Measurements from ENCODE around the gene CUL1. TPM values are rescaled to one million over a fixed set of nuclear protein-coding genes. Genes with fewer than 3 reads are reported as not detected.

CUL1 gene
- total and polyA plus RNA-seq, 5 donors, result 36.1 to 52.8 (median 52.4) TPM

DNA sequence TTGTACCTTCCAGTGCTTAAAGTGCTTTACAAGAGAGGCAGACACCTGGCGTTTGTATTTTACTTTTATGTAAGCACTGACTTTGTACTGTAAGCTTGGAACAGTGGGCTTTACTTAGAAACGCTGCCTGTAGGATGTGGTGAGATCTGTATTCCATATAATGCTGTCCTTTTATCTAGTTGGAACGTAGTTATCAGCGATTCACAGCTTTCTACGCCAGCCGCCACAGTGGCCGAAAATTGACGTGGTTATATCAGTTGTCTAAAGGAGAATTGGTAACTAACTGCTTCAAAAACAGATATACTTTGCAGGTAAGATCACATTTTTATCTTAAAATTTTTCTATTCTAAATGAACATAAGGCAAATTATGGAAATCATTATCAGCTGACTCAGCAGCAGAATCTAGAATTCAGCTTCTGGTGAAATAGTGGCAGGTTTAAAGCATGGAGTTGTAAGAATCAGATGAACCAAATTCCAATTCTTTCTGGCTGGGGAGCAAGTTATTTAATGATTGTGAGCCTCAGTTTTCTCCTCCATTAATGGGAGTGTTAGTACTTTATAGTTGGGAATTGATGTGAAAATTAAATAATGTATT lies 91.5 kb downstream of the CUL1 start:
- Histone ChIP-seq H3K4me3 (ENCODE audit: low read length) (no peak overlapping the region), H3K4me1 (ENCODE audit: control insufficient read depth, insufficient read depth, low read length) (peaks cover 3% of the 10 kb centered on the region), H3K27ac (ENCODE audit: low read length) (no peak overlapping the region), H3K9me3 (ENCODE audit: control insufficient read depth, low read length) (no peaks in the 10 kb centered on the region), H3K27me3 (ENCODE audit: control insufficient read depth, insufficient read depth) (no peaks in the 10 kb centered on the region)
- intact Hi-C loops (cut with DNase I), result no loop called here
- WGBS, result 78% methylated on average over 8 of the region's 8 CpGs
- no peak for DNase-seq
- ATAC-seq, result no peak

DNA sequence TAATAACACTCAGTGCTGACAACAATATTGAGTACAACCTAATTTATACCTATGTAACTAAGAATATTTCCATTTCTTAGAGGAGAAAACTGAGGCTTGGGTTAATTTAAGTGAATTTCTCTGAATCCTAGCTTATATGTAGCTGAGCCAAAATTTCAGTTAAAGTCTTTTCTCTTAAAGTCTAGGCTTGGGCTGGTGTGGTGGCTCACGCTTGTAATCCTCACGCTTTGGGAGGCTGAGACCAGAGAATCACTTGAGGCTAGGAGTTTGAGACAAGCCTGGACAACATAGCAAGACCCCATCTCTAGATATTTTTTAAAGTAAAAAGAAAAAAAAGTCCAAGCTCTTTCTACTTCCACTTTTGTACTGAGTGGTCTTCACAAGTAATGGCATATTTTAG lies 92.1 kb downstream of the CUL1 start:
- intact Hi-C loops (cut with DNase I), result no loop called here
- WGBS, result 95% methylated on average over 2 of the region's 2 CpGs
- DNase-seq, result no peak
- H3K27ac ChIP-seq (ENCODE audit: low read length), result no peak overlapping the region
- no peaks in the 10 kb centered on the region for H3K9me3 ChIP-seq (ENCODE audit: control insufficient read depth, low read length)
- H3K4me1 ChIP-seq (ENCODE audit: control insufficient read depth, insufficient read depth, low read length), result peaks cover 3% of the 10 kb centered on the region
- ATAC-seq, result no peak
- H3K27me3 ChIP-seq (ENCODE audit: control insufficient read depth, insufficient read depth), result no peaks in the 10 kb centered on the region
- H3K4me3 ChIP-seq (ENCODE audit: low read length), result no peak overlapping the region

DNA sequence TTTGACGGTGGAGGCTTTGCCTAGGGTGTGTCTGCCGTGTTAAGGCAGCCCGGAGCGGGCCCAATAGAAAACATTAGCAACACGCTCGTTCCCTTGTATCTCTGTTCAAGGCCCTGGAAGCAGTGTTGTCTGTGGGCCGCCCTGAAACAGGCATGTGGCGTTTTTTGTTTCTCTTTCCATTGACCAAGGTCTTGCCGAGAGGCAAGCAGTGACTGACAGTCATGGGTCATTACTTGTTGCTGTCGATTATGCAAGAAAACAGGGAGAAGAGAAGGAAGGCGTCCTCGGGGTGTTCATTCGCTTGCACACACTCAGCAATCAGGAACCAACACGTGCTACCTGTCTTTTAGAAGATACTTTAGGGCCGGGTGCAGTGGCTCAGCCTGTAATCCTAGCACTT lies 92.8 kb downstream of the CUL1 start:
- ATAC-seq, result no peak
- intact Hi-C loops (cut with DNase I), result no loop called here
- Histone ChIP-seq H3K4me1 (ENCODE audit: control insufficient read depth, insufficient read depth, low read length) (peaks cover 3% of the 10 kb centered on the region), H3K27ac (ENCODE audit: low read length) (no peak overlapping the region), H3K27me3 (ENCODE audit: control insufficient read depth, insufficient read depth) (no peaks in the 10 kb centered on the region), H3K4me3 (ENCODE audit: low read length) (no peak overlapping the region), H3K9me3 (ENCODE audit: control insufficient read depth, low read length) (no peaks in the 10 kb centered on the region)
- no peak for DNase-seq
- WGBS, result 93% methylated on average over 15 of the region's 15 CpGs

DNA sequence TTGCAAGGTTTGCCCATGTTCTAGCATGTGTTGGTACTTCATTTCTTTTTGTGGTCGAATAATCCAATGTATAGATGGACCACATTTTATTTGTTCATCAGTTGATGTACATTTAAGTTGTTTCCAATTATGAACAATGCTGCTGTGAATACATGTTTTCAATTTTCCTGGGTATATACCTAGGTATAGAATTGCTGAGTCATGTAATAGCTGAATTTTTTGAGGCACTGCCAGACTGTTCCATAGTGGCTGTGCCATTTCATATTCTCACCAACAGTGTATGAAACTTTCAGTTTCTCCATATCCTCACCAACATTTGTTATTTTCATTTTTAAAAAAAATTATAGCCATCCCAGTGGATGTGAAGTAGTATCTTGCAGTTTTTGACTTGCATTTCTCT lies 94.9 kb downstream of the CUL1 start:
- WGBS, result 97% methylated on average over 1 of the region's 1 CpG
- ATAC-seq (no peak), DNase-seq (no peak)
- intact Hi-C loops (cut with DNase I), result no loop called here
- Histone ChIP-seq H3K27ac (ENCODE audit: low read length) (no peak overlapping the region), H3K9me3 (ENCODE audit: control insufficient read depth, low read length) (no peaks in the 10 kb centered on the region), H3K27me3 (ENCODE audit: control insufficient read depth, insufficient read depth) (no peaks in the 10 kb centered on the region), H3K4me3 (ENCODE audit: low read length) (no peak overlapping the region), H3K4me1 (ENCODE audit: control insufficient read depth, insufficient read depth, low read length) (peaks cover 3% of the 10 kb centered on the region)

DNA sequence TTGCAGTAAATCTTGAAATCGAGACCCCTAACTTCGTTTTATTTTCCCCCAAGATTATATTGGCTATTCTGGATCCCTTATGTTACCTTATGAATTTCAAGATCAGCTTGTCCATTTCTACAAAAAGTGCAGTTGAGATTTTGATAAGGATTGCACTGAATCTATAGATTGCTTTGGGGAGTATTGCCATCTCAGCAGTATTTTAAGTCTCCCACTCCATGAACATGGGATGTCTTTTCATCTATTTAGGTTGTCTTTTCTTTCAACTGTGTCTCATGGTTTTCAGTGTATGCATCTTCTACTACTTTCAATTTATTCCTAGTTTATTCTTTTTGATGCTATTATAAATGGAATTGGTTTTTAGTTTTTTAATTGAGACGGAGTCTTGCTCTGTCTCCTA lies 95.8 kb downstream of the CUL1 start:
- WGBS, result 98% methylated on average over 3 of the region's 3 CpGs
- Histone ChIP-seq H3K4me1 (ENCODE audit: control insufficient read depth, insufficient read depth, low read length) (peaks cover 3% of the 10 kb centered on the region), H3K4me3 (ENCODE audit: low read length) (no peak overlapping the region), H3K9me3 (ENCODE audit: control insufficient read depth, low read length) (no peaks in the 10 kb centered on the region), H3K27ac (ENCODE audit: low read length) (no peak overlapping the region), H3K27me3 (ENCODE audit: control insufficient read depth, insufficient read depth) (no peaks in the 10 kb centered on the region)
- ATAC-seq (no peak), DNase-seq (no peak)
- intact Hi-C loops (cut with DNase I), result no loop called here

DNA sequence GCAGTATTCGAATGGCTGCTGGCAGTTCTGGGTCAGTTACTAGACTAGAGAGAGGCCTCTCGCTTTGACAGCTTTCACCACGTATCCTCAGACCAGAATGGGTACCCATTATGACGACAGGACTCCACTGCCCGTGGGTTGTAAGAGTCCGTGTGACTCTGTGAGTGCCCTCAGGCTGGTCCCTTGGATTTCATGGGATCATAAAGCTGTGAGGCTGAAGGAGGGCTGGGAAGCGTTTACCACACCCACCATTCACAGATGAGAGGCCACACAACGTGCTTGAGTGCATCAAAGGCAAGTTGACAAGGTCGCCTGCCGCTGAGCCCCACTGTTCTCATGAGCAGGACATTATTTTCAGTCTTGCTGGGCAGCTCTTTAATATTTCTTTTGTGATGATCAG lies 98.1 kb downstream of the CUL1 start:
- Histone ChIP-seq H3K9me3 (ENCODE audit: control insufficient read depth, low read length) (no peaks in the 10 kb centered on the region), H3K27me3 (ENCODE audit: control insufficient read depth, insufficient read depth) (no peaks in the 10 kb centered on the region), H3K27ac (ENCODE audit: low read length) (no peak overlapping the region), H3K4me3 (ENCODE audit: low read length) (no peak overlapping the region), H3K4me1 (ENCODE audit: control insufficient read depth, insufficient read depth, low read length) (no peaks in the 10 kb centered on the region)
- WGBS, result 83% methylated on average over 10 of the region's 10 CpGs
- intact Hi-C loops (cut with DNase I), result no loop called here
- ATAC-seq, result no peak
- no peak for DNase-seq

DNA sequence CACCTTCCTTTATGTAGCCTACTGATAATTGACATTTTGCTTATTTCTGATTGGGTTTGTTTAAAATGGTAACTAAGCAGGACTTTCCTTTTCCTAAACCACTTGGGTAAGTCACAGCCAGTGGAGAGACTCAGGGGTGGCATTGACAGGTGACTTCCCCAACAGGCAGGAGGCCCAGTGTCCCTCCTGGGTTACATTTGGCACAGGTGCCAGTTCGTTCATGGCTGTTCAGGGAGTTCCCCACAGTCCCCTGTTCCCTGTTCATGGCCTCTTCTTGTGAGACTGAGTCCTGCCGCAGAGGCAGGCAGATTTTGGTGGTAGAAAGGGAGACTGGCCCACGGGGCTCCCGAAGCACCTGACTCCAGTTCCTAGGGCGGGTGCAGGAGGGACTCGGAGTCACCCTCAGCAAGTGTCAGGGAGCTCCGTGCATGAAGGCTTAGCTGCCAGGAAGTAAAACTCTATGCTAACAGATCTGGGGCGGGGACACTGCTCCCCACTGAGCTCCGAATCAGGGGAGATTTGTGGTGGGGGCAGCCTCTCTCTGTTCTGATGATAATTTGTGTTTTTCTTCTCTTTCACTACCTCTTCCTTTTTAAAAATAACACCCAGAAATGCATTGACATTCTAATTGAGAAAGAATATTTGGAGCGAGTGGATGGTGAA lies 101.3 kb downstream of the CUL1 start:
- Histone ChIP-seq H3K27ac (ENCODE audit: low read length) (no peak overlapping the region), H3K4me3 (ENCODE audit: low read length) (no peak overlapping the region), H3K27me3 (ENCODE audit: control insufficient read depth, insufficient read depth) (no peaks in the 10 kb centered on the region), H3K4me1 (ENCODE audit: control insufficient read depth, insufficient read depth, low read length) (no peaks in the 10 kb centered on the region), H3K9me3 (ENCODE audit: control insufficient read depth, low read length) (no peaks in the 10 kb centered on the region)
- no peak for DNase-seq
- WGBS, result 82% methylated on average over 10 of the region's 10 CpGs
- no peak for ATAC-seq
- intact Hi-C loops (cut with DNase I), result no loop called here

DNA sequence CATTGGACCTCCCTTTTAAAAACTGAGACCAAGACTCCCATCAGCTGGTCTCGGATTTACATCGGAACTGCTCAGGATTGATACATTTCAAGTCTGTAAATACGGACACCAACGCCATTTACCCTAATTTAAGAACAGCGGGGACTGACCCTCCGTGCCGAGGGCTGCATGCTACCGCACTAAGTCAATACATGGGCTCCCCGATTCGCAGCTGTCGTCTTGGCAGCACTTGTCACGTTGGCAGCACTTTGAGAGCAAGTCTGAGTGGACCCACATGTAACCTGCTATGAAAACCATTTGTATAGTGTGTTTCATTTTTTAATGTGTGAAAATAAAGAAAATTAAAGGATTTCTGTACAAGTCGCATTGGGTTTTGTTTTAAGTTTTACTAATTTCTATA lies 102.0 kb downstream of the CUL1 start:
- WGBS, result 85% methylated on average over 13 of the region's 13 CpGs
- Histone ChIP-seq H3K27ac (ENCODE audit: low read length) (no peak overlapping the region), H3K4me1 (ENCODE audit: control insufficient read depth, insufficient read depth, low read length) (no peaks in the 10 kb centered on the region), H3K4me3 (ENCODE audit: low read length) (no peak overlapping the region), H3K27me3 (ENCODE audit: control insufficient read depth, insufficient read depth) (no peaks in the 10 kb centered on the region), H3K9me3 (ENCODE audit: control insufficient read depth, low read length) (no peaks in the 10 kb centered on the region)
- DNase-seq, result peak in 1 of 3 donors; percentile 26
- no peak for ATAC-seq
- intact Hi-C loops (cut with DNase I), result no loop called here

DNA sequence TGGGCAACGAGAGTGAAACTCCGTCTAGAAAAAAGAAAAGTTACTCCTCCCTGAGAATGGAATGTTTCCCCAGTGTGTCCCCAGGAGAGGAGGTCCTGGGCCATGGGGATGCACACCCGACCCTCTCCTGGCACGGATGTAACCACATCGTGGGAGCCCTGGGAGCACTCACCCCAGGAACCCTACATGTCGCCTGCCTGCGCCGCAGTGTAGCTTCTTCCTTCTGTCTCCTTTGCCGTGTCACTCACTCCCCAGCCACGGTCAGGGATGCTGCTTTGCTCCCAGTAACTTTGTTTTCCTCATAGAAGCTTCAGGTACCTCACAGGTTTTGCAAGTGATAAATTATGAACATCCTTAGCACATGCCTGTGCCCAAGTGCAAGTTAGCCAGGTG lies 103.4 kb downstream of the CUL1 start:
- Histone ChIP-seq H3K27me3 (ENCODE audit: control insufficient read depth, insufficient read depth) (no peaks in the 10 kb centered on the region), H3K4me1 (ENCODE audit: control insufficient read depth, insufficient read depth, low read length) (no peaks in the 10 kb centered on the region), H3K9me3 (ENCODE audit: control insufficient read depth, low read length) (no peaks in the 10 kb centered on the region), H3K4me3 (ENCODE audit: low read length) (no peak overlapping the region), H3K27ac (ENCODE audit: low read length) (no peak overlapping the region)
- peak in 1 of 3 donors; percentile 22 for DNase-seq
- WGBS, result 91% methylated on average over 10 of the region's 10 CpGs
- intact Hi-C loops (cut with DNase I), result no loop called here
- peak in 1 of 2 donors; percentile 34 for ATAC-seq

DNA sequence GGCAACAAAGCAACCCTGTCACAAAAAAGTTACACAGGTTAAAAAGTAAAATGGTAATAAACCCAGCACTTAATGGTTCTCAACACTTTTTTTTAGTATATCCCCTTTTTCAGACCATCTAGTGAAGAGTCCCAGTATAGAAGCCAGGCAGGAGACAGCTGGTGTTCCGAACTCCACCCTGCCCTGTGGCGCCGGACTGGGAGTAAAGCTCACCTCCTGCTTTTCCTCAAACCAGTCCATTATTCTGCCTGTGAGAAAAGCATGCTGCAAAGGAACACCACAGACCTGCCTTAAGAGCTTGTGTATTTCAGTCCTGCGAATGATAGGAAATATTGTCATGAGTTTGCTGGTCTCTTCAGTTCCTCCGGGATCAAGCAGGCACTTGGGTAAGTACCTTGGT lies 104.4 kb downstream of the CUL1 start:
- ATAC-seq (no peak), DNase-seq (no peak)
- H3K4me1 ChIP-seq (ENCODE audit: control insufficient read depth, insufficient read depth, low read length), result no peaks in the 10 kb centered on the region
- no peak overlapping the region for H3K27ac ChIP-seq (ENCODE audit: low read length)
- WGBS, result 95% methylated on average over 5 of the region's 5 CpGs
- intact Hi-C loops (cut with DNase I), result no loop called here
- no peaks in the 10 kb centered on the region for H3K9me3 ChIP-seq (ENCODE audit: control insufficient read depth, low read length)
- H3K4me3 ChIP-seq (ENCODE audit: low read length), result no peak overlapping the region
- H3K27me3 ChIP-seq (ENCODE audit: control insufficient read depth, insufficient read depth), result no peaks in the 10 kb centered on the region

DNA sequence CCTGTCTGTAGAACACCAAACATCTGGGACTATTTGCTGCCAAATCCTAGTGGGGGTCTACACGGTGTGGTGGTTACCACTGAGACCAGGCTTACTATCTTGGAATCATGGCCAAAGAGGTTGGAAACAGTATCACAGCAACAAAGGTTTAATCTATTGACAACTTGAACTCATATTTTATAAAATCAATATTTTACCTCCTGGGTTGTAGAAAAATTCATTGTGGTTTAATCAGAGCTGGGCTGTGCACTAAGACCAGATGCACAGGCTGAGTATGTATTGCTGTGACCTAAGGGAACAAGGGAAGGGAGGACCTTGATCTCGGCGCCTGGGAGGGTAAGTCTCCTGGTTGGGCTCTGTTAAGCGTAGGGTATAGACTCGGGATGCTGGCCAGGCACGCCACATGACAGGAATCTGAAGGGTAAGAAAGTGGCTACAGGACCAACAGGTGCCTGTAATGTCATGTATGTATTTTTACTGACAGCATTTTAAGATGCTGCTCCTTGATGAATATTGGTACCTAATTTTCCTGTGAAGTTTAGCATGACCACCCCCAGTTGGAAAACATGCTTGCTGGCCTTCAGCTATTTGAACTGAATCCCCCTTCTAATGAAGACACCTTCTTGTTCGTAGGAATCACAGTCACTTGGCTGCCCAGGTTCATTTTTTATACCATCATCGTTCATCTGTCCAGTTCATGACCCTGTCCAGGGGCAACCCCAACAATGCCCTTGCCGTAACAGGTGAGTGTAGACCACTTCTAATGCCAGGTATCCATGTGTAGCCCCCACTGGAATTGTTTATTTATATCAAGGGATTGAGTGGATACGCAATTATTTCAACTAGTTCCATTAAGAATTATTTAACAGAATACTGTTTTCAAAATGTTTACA lies 105.9 kb downstream of the CUL1 start:
- 82% methylated on average over 10 of the region's 10 CpGs for WGBS
- Histone ChIP-seq H3K4me3 (ENCODE audit: low read length) (no peak overlapping the region), H3K27me3 (ENCODE audit: control insufficient read depth, insufficient read depth) (no peaks in the 10 kb centered on the region), H3K9me3 (ENCODE audit: control insufficient read depth, low read length) (no peaks in the 10 kb centered on the region), H3K4me1 (ENCODE audit: control insufficient read depth, insufficient read depth, low read length) (no peaks in the 10 kb centered on the region), H3K27ac (ENCODE audit: low read length) (no peak overlapping the region)
- ATAC-seq, result no peak
- intact Hi-C loops (cut with DNase I), result no loop called here
- DNase-seq, result peak in 1 of 3 donors; percentile 21
